HL-60 (cell line): ENCODE results near the gene PTPRF.

ENCODE experiments used
- DNase-seq, 2 experiments: peaks; one replicate each; pipeline ENCODE4 v3.0.0-alpha.2; 2010 to 2020; ENCODE audit warnings: low read depth in 1 of 2, low spot score in 1 of 2
- H3K27ac ChIP-seq: fragments of 250-450 bp; sonication (Bioruptor Pico); replicated peaks from 2 replicates; pipeline ENCODE4 v1.5.1; 2020; ENCODE audit warnings: mild to moderate bottlenecking, moderate library complexity
- H3K27me3 ChIP-seq: fragments of 250-450 bp; sonication (Bioruptor Pico); 2 replicates; pipeline ENCODE4 v1.5.1; 2021; ENCODE audit warnings: mild to moderate bottlenecking, moderate library complexity; ENCODE audit not compliant: insufficient read depth, poor library complexity, severe bottlenecking
- H3K4me3 ChIP-seq: replicated peaks from 2 replicates; pipeline ENCODE4 v1.5.1; 2011; ENCODE audit warnings: mild to moderate bottlenecking, control low read depth, low read length; ENCODE audit not compliant: insufficient read depth
- CTCF ChIP-seq: IDR thresholded peaks from one replicate; pipeline ENCODE4 v1.5.1; 2011; ENCODE audit warnings: low read length, control low read depth, inconsistent platforms; ENCODE audit not compliant: insufficient read depth
- GABPA ChIP-seq: IDR thresholded peaks from 2 replicates; pipeline ENCODE4 v1.6.1; 2012; ENCODE audit warnings: low read depth
- POLR2AphosphoS5 ChIP-seq: IDR thresholded peaks from 2 replicates; pipeline ENCODE4 v1.6.1; 2012; ENCODE audit warnings: low read depth
- REST ChIP-seq: IDR thresholded peaks from 2 replicates; pipeline ENCODE4 v1.6.1; 2012; ENCODE audit warnings: low read depth; ENCODE audit not compliant: insufficient replicate concordance
- SPI1 ChIP-seq: IDR thresholded peaks from 2 replicates; pipeline ENCODE4 v1.6.1; 2012; ENCODE audit warnings: low read depth, mild to moderate bottlenecking, borderline replicate concordance

PTPRF gene

DNA sequence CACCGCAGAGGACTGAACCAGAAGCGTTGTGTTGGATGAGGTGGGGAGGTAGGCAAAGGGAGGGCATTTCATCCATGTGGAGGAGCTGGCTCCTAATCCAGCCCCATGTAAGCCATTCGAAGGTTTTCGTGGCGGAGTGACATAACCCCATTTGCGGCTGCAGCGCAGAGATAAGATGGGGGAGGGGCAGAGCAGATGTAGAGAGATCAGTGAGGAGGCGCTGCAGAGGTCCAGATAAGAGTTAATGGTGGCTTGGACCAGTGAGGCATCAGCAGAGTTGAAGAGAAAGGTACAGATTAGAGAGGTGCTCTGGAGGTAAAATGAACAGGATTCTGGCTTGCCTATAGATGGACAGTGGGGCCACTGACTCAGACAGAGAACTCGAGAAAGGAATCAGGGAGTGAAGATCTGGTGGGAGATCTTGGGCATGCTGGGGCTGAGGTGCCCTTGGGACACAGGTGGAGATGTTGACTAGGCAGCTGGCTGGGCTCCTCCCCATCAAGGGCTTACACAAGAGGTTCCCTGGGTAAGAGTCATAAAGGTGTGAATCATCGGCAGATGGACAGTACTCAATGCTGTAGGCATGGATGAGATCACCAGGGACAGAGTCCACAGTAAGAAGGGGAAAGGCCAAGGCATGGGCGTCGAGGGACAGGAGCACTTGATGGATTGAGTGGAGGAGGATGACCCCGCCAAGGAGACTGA is 7.8 kb upstream of the PTPRF start:
- DNase-seq, result no peak
- Histone ChIP-seq H3K27me3 (peaks cover 3% of the 10 kb centered on the region), H3K27ac (no peak overlapping the region), H3K4me3 (no peak overlapping the region)
- no peak for TF ChIP-seq CTCF
- TF ChIP-seq POLR2AphosphoS5, result no peak

DNA sequence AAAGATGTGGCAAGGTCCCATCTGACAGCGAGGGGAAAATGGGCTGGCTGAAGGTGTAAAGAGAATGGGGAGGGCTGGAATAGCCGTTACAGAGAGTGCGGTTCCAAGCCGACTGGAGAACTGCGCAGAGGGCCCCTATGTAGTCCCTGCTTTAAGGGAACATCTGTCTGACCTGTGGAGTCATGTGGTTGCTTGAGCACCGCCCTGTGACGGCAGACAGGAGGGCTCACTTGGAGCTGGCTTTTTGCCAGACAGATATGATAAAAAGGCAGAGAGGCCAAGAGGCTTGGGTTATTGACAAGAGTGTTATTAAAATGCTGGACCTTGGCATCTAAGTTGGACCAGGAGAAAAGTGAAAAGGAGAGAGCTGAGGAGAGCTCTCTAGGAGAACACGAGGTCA is 5.9 kb upstream of the PTPRF start:
- TF ChIP-seq GABPA, result no peak
- TF ChIP-seq CTCF, result no peak
- no peak for TF ChIP-seq POLR2AphosphoS5
- no peak for TF ChIP-seq REST
- no peak for TF ChIP-seq SPI1
- DNase-seq, result no peak
- Histone ChIP-seq H3K4me3 (no peak overlapping the region), H3K27me3 (peaks cover 5% of the 10 kb centered on the region), H3K27ac (no peak overlapping the region)

DNA sequence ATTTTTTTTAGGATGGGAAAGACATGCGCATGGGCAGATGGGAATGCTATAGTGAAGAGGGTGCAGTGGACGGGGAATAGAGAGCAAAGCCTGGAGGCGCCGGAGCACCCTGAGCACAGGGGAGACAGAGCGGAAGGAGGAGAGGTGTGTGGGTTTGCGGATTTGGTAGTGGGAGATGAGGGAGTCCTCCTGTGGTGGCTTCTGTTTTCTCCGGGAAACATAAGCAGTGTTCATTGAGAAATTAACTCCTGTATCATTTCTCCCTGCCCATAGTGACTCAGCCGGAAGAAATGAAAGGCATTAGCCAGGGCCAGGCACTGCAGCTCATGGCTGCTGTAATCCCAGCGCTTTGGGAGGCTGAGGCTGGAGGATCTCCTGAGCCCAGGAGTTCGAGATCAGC is 4.7 kb upstream of the PTPRF start:
- DNase-seq, result no peak
- no peak overlapping the region for H3K27ac ChIP-seq
- H3K4me3 ChIP-seq, result no peak overlapping the region
- H3K27me3 ChIP-seq, result peaks cover 12% of the 10 kb centered on the region
- no peak for TF ChIP-seq REST

GRCh38 chr1:43527111-43527878 is 3.4 kb upstream of the PTPRF start:
- Histone ChIP-seq H3K27ac (no peak overlapping the region), H3K27me3 (peaks cover 20% of the 10 kb centered on the region), H3K4me3 (no peak overlapping the region)
- DNase-seq, result no peak
- no peak for TF ChIP-seq GABPA
- no peak for TF ChIP-seq REST
- TF ChIP-seq POLR2AphosphoS5, result no peak
- TF ChIP-seq SPI1, result no peak
- no peak for TF ChIP-seq CTCF
